KG1 (cell line): Measurements from ENCODE around the gene HOXA3.

Experiments used
- DNase-seq: peaks from one replicate; lab custom pipeline; 2025; lab: John Stamatoyannopoulos, UW

Gene HOXA3

GRCh38 chr7:27113991-27114769 is 38.2 kb downstream of the HOXA3 start:
- no peak for DNase-seq

GRCh38 chr7:27112955-27113949 is 39.1 kb downstream of the HOXA3 start:
- no peak for DNase-seq

GRCh38 chr7:27112361-27112760 is 40.0 kb downstream of the HOXA3 start:
- DNase-seq = no peak

- DNase-seq = no peak
These were observed 40.6 kb downstream of the HOXA3 start for GRCh38 chr7:27111751-27112277.

GRCh38 chr7:27111042-27111750 is 41.2 kb downstream of the HOXA3 start:
- no peak for DNase-seq

GRCh38 chr7:27110186-27111031 is 42.0 kb downstream of the HOXA3 start:
- no peak for DNase-seq

- DNase-seq = no peak
These were observed 42.8 kb downstream of the HOXA3 start for GRCh38 chr7:27109466-27110185.

GRCh38 chr7:27108390-27109127 is 43.8 kb downstream of the HOXA3 start:
- DNase-seq = no peak

- DNase-seq = no peak
These were observed 44.7 kb downstream of the HOXA3 start for GRCh38 chr7:27107391-27108381.

GRCh38 chr7:27106901-27107240 is 45.5 kb downstream of the HOXA3 start:
- DNase-seq = no peak

- DNase-seq = no peak
These were observed 46.0 kb downstream of the HOXA3 start for GRCh38 chr7:27106181-27106900.

GRCh38 chr7:27105301-27106031 is 46.9 kb downstream of the HOXA3 start:
- DNase-seq = no peak

- no peak for DNase-seq
These were observed 47.9 kb downstream of the HOXA3 start for GRCh38 chr7:27104341-27105058.

GRCh38 chr7:27103489-27104226 is 48.7 kb downstream of the HOXA3 start:
- DNase-seq = no peak

GRCh38 chr7:27102581-27103442 is 49.6 kb downstream of the HOXA3 start, which contains the start of gene HOXA2:
Gene HOXA2 (minus strand): TSS chr7:27102683. CDS start chr7:27102500, 183 bp downstream.
- DNase-seq = no peak
